ENCODE measurements around the gene ARHGEF3.

Gene ARHGEF3

GRCh38 chr3:56801662-56802377 lies at the start of gene ARHGEF3:
Gene ARHGEF3, minus strand, starts transcription at chr3:56801949. Its CDS starts 151 bp downstream, at chr3:56801798.
- H3K27ac ChIP-seq = peak within 1 kb of the TSS in 20 of 21 experiments; percentile 32 to 84 (median 62)
- H3K4me3 ChIP-seq = peak within 1 kb of the TSS; percentile 44 to 74 (median 67)

GRCh38 chr3:56849698-56850097 lies 47.9 kb upstream of the ARHGEF3 start:
- Histone ChIP-seq H3K4me3 (no peak overlapping the region), H3K27ac (no peak overlapping the region)

GRCh38 chr3:56845505-56845904 lies 43.8 kb upstream of the ARHGEF3 start:
- Histone ChIP-seq H3K27ac (no peak overlapping the region), H3K4me3 (no peak overlapping the region)

- no peak overlapping the region for H3K4me3 ChIP-seq
- H3K27ac ChIP-seq = no peak overlapping the region
Measured at GRCh38 chr3:56844536-56844935, 42.8 kb upstream of the ARHGEF3 start.

GRCh38 chr3:56839784-56840715 lies 38.3 kb upstream of the ARHGEF3 start:
- Histone ChIP-seq H3K4me3 (no peak overlapping the region), H3K27ac (no peak overlapping the region)

GRCh38 chr3:56838448-56838847 lies 36.7 kb upstream of the ARHGEF3 start:
- H3K4me3 ChIP-seq = no peak overlapping the region
- no peak overlapping the region for H3K27ac ChIP-seq

- Histone ChIP-seq H3K27ac (no peak overlapping the region), H3K4me3 (no peak overlapping the region)
Measured at GRCh38 chr3:56837196-56837955, 35.6 kb upstream of the ARHGEF3 start.

GRCh38 chr3:56836276-56837163 lies 34.8 kb upstream of the ARHGEF3 start:
- Histone ChIP-seq H3K27ac (no peak overlapping the region), H3K4me3 (no peak overlapping the region)

- no peak overlapping the region for H3K27ac ChIP-seq
- no peak overlapping the region for H3K4me3 ChIP-seq
Measured at GRCh38 chr3:56835650-56836227, 34.0 kb upstream of the ARHGEF3 start.

GRCh38 chr3:56833536-56833935 lies 31.8 kb upstream of the ARHGEF3 start:
- no peak overlapping the region for H3K27ac ChIP-seq
- no peak overlapping the region for H3K4me3 ChIP-seq

- no peak overlapping the region for H3K4me3 ChIP-seq
- no peak overlapping the region for H3K27ac ChIP-seq
Measured at GRCh38 chr3:56833022-56833421, 31.3 kb upstream of the ARHGEF3 start.

GRCh38 chr3:56831572-56831971 lies 29.8 kb upstream of the ARHGEF3 start:
- no peak overlapping the region for H3K4me3 ChIP-seq
- no peak overlapping the region for H3K27ac ChIP-seq

- no peak overlapping the region for H3K27ac ChIP-seq
- no peak overlapping the region for H3K4me3 ChIP-seq
Measured at GRCh38 chr3:56830884-56831283, 29.1 kb upstream of the ARHGEF3 start.

- Histone ChIP-seq H3K4me3 (no peak overlapping the region), H3K27ac (no peak overlapping the region)
Measured at GRCh38 chr3:56829533-56829932, 27.8 kb upstream of the ARHGEF3 start.

- no peak overlapping the region for H3K27ac ChIP-seq
- no peak overlapping the region for H3K4me3 ChIP-seq
Measured at GRCh38 chr3:56826831-56827722, 25.3 kb upstream of the ARHGEF3 start.

- H3K27ac ChIP-seq = no peak overlapping the region
- no peak overlapping the region for H3K4me3 ChIP-seq
Measured at GRCh38 chr3:56825567-56826438, 24.1 kb upstream of the ARHGEF3 start.

All from skin epidermis (tissue), 12 donors.